BE2C (cell line): ENCODE results near the gene MDM1.
A peak's percentile ranks its signal among the peaks of the same experiment; 100 is the strongest.

Experiments
- DNase-seq: peaks from one replicate; pipeline ENCODE4 v3.0.0-alpha.2; 2020
- H3K27me3 ChIP-seq: fragments of 250-450 bp; sonication (Bioruptor Pico); 2 replicates; pipeline ENCODE4 v1.5.1; 2020; ENCODE audit warnings: mild to moderate bottlenecking
- H3K36me3 ChIP-seq: fragments of 250-450 bp; sonication (Bioruptor Pico); 2 replicates; pipeline ENCODE4 v1.5.1; 2020; ENCODE audit warnings: mild to moderate bottlenecking
- H3K4me1 ChIP-seq: fragments of 250-450 bp; sonication (Bioruptor Pico); 2 replicates; pipeline ENCODE4 v1.5.1; 2020
- H3K4me3 ChIP-seq: 2 replicates; pipeline ENCODE4 v1.5.1; 2011; ENCODE audit warnings: low read depth, low read length
- H3K9me3 ChIP-seq: fragments of 250-450 bp; sonication (Bioruptor Pico); 2 replicates; pipeline ENCODE4 v1.5.1; 2020
- CTCF ChIP-seq: IDR thresholded peaks from 2 replicates; pipeline ENCODE4 v1.5.1; 2012; ENCODE audit warnings: mild to moderate bottlenecking, low read depth, low read length

The MDM1 gene

DNA sequence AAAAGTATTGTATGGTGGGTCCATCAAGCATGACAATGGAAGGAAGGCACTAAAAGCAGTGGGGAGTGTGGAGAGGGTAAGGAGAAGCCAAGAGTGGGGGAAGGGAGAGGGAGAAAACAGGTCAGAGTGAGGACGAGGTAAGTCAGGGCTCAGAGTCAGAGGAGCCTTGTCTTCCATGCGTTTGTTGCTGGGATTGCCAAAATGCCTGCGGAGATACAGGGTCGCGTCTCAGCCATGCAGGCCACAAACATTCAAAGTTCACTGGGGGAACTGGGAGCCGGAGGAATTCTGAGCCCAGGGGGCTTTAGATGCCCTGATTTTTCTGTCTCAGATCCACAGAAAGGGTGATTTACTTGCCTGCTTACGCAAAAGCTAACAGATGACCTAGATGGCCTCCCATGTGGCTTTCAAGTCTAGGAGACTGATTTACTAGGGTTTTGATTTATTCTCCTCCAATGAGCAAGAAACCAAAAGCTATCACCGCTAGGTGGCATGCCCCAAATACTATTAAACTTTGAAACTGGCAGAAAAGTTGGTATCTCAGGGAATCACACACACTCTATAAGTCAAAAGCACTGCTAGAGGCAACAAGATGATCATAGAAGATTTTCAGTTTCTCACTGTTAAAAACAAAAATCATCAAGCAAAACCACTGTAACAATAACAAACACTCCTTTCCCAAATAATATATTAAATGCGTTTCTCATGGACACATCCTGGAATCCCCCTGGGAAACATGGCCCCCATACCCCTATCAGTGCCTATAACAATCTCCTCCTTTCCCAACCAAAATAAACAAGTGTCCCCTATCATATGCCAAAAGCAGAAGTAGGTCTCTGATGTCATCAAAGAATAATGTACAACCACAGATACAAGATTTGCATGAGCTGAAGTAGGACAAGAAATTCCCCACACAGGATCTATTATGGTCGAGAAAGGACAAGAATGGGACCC is 26.6 kb upstream of the MDM1 start:
- Histone ChIP-seq H3K4me3 (no peak overlapping the region), H3K27me3 (no peaks in the 10 kb centered on the region), H3K36me3 (no peaks in the 10 kb centered on the region), H3K4me1 (no peaks in the 10 kb centered on the region), H3K9me3 (no peaks in the 10 kb centered on the region)
- TF ChIP-seq CTCF: peak; percentile 63
- DNase-seq: peak; percentile 16

- no peak for TF ChIP-seq CTCF
- H3K36me3 ChIP-seq: no peaks in the 10 kb centered on the region
- H3K4me3 ChIP-seq: no peak overlapping the region
- no peaks in the 10 kb centered on the region for H3K9me3 ChIP-seq
- DNase-seq: no peak
- H3K27me3 ChIP-seq: no peaks in the 10 kb centered on the region
- H3K4me1 ChIP-seq: no peaks in the 10 kb centered on the region; the same call in 1 of the 2 replicates
Measured at GRCh38 chr12:68356986-68357385, 24.8 kb upstream of the MDM1 start.

DNA sequence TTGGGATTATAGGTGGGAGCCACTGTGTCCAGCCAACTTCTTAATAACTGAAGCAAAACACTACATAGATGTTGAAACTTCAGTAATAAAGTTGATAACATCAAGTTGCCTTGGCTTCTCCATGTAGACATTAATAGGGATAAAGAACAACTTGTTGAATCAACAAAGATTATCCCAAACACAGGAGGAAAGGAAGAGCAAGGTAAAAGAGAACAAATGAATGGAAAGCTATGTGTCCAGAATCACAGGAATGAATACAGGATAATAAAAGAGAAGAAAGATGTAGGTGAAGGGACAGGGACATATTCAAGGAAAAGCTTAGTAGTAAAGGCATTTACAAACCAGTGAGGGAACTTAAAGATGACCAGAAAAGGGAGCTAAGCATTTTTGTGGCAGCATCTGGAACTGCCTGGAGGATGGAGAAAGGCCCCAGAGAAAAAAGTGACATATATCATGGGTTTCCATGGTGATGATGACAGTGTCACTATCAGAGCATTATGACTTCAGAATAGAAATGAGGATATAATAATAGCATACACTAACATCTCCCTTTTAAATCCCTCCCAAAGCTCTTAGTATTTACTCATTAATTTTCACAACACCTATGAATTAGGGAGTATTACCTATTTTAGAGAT is 24.0 kb upstream of the MDM1 start:
- Histone ChIP-seq H3K4me1 (no peaks in the 10 kb centered on the region; the same call in 1 of the 2 replicates), H3K9me3 (no peaks in the 10 kb centered on the region), H3K36me3 (no peaks in the 10 kb centered on the region), H3K27me3 (no peaks in the 10 kb centered on the region), H3K4me3 (no peak overlapping the region)
- DNase-seq: no peak
- no peak for TF ChIP-seq CTCF

DNA sequence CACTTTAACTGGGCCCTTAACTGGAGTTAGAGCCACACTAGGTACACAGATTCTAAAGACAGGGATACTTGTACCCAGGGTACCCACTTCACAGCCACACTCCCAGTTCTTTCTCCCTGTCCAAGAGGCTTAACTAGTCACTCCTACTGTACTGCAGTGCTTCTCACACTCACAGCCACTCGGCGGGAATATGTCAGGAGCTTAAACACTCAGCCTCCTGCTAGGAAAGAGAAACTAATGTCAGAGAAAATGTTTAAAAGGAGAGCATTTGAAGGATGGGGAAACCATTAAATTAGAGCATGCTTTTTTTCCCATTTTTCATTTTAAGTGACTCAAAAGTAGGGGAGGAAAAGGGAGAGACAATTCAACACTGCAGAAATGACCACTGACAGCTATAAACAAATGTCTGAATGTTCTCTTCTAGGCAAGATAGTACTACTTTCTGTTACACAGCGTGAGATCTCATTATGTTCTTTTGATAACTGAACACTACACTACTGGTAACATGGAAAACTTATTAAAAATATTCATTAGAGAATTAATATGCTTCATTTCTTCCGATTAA is 22.9 kb upstream of the MDM1 start:
- no peaks in the 10 kb centered on the region for H3K9me3 ChIP-seq
- no peaks in the 10 kb centered on the region; the same call in 1 of the 2 replicates for H3K4me1 ChIP-seq
- H3K27me3 ChIP-seq: no peaks in the 10 kb centered on the region
- no peak overlapping the region for H3K4me3 ChIP-seq
- no peaks in the 10 kb centered on the region for H3K36me3 ChIP-seq
- DNase-seq: no peak
- TF ChIP-seq CTCF: no peak

GRCh38 chr12:68352067-68352466 is 19.9 kb upstream of the MDM1 start:
- no peak for DNase-seq
- no peaks in the 10 kb centered on the region for H3K36me3 ChIP-seq
- no peaks in the 10 kb centered on the region for H3K9me3 ChIP-seq
- H3K4me1 ChIP-seq: no peaks in the 10 kb centered on the region; the same call in 1 of the 2 replicates
- H3K27me3 ChIP-seq: peaks cover 7% of the 10 kb centered on the region; the same call in 1 of the 2 replicates
- no peak overlapping the region for H3K4me3 ChIP-seq
- no peak for TF ChIP-seq CTCF
